Activated naive CD8-positive, alpha-beta T cell (primary cell): ENCODE measurements around the gene UGT1A4.

ENCODE experiments used
- H3K27ac Mint-ChIP-seq: one replicate; pipeline ENCODE4 v1.8.0; 2021; ENCODE audit warnings: mixed read lengths
- H3K27me3 Mint-ChIP-seq: one replicate; pipeline ENCODE4 v1.8.0; 2021; ENCODE audit warnings: mixed read lengths
- H3K36me3 Mint-ChIP-seq: one replicate; pipeline ENCODE4 v1.8.0; 2021; ENCODE audit warnings: mixed read lengths
- H3K4me1 Mint-ChIP-seq: one replicate; pipeline ENCODE4 v1.8.0; 2021; ENCODE audit warnings: low read depth, mixed read lengths
- H3K4me3 Mint-ChIP-seq: one replicate; pipeline ENCODE4 v1.8.0; 2021; ENCODE audit warnings: mild to moderate bottlenecking, mixed read lengths
- H3K9me3 Mint-ChIP-seq: one replicate; pipeline ENCODE4 v1.8.0; 2021; ENCODE audit warnings: low read depth, mixed read lengths

The UGT1A4 gene

DNA sequence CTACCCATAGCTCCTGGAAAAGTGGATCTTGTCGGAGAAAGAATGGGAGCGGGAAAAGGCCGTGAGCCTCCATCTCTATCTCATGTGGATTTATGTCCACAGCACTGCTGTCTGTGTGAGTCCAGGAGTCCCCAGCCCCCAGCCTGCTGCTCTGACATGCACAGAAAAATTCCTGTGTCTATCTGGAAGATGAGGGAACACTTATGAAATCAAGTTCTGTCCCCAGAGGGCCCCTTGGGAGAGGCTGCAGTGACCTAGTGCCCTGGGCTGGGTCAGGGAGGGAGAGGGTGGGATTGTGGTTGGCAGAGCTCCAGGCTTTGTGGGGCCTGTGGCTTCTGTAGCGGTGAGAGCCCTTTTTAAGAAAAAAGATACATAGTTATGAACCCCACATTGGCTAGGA lies 98.2 kb downstream of the UGT1A4 start:
- Mint-ChIP-seq H3K36me3 (no peaks in the 10 kb centered on the region), H3K27me3 (peaks cover 2% of the 10 kb centered on the region), H3K4me3 (no peak overlapping the region), H3K27ac (no peak overlapping the region), H3K4me1 (peaks cover 2% of the 10 kb centered on the region), H3K9me3 (no peaks in the 10 kb centered on the region)

GRCh38 chr2:233817361-233817911 lies 98.9 kb downstream of the UGT1A4 start:
- H3K27me3 Mint-ChIP-seq, result peaks cover 2% of the 10 kb centered on the region
- H3K4me1 Mint-ChIP-seq, result peaks cover 2% of the 10 kb centered on the region
- H3K27ac Mint-ChIP-seq, result no peak overlapping the region
- no peaks in the 10 kb centered on the region for H3K36me3 Mint-ChIP-seq
- H3K9me3 Mint-ChIP-seq, result no peaks in the 10 kb centered on the region
- no peak overlapping the region for H3K4me3 Mint-ChIP-seq

GRCh38 chr2:233817995-233818638 lies 99.6 kb downstream of the UGT1A4 start:
- H3K4me3 Mint-ChIP-seq, result no peak overlapping the region
- H3K27ac Mint-ChIP-seq, result no peak overlapping the region
- no peaks in the 10 kb centered on the region for H3K9me3 Mint-ChIP-seq
- no peaks in the 10 kb centered on the region for H3K36me3 Mint-ChIP-seq
- H3K27me3 Mint-ChIP-seq, result peaks cover 2% of the 10 kb centered on the region
- H3K4me1 Mint-ChIP-seq, result peaks cover 2% of the 10 kb centered on the region

DNA sequence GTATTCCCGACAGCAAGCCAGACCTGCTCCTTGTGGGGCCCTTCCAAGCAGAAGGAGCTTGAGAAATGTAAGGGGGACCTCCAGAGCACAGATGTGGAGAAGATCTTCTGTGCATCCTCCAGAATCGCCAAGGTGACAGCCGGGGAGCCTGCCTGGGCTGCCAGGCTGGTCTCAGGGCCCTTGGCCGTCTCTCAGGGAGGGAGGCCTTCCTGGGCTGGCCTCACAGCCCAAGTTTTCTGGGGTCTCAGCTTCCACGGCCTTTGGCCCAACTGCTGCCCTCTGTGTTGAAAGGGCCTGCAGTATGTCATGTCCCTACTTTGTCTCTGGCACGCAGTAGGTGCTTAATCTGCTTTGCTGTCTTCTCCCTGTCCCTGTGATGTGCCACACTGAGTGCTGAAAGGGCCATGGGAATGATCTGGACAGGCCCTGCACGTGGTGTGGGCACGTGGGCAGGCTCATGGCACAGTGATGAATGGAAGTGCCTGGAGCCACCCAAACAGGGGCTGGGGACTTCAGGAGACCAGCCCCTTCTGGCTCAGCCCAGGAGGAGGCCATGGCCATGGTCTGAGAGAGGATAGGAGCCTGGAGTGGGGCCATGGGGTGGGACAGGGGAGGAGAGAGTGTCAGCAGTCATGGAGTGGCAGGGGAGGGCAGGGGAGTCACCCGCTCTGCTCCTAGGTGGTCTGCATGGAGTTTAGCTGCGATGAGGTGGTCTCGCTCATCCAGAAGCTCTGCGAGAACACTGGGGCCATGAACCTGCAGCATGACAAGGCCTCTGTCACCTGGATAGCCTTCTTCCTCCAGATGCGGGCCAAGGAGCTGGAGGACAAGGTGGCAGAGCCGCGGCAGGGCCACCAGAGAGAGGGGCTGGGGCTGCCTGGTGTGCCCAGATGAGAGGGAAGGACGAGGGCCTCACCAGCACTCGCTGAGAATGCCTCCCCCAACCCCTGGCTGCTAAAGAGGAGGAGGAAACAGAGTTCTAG lies 100.4 kb downstream of the UGT1A4 start:
- H3K4me3 Mint-ChIP-seq, result no peak overlapping the region
- no peaks in the 10 kb centered on the region for H3K9me3 Mint-ChIP-seq
- H3K4me1 Mint-ChIP-seq, result peaks cover 2% of the 10 kb centered on the region
- H3K27ac Mint-ChIP-seq, result no peak overlapping the region
- no peaks in the 10 kb centered on the region for H3K36me3 Mint-ChIP-seq
- peaks cover 2% of the 10 kb centered on the region for H3K27me3 Mint-ChIP-seq

DNA sequence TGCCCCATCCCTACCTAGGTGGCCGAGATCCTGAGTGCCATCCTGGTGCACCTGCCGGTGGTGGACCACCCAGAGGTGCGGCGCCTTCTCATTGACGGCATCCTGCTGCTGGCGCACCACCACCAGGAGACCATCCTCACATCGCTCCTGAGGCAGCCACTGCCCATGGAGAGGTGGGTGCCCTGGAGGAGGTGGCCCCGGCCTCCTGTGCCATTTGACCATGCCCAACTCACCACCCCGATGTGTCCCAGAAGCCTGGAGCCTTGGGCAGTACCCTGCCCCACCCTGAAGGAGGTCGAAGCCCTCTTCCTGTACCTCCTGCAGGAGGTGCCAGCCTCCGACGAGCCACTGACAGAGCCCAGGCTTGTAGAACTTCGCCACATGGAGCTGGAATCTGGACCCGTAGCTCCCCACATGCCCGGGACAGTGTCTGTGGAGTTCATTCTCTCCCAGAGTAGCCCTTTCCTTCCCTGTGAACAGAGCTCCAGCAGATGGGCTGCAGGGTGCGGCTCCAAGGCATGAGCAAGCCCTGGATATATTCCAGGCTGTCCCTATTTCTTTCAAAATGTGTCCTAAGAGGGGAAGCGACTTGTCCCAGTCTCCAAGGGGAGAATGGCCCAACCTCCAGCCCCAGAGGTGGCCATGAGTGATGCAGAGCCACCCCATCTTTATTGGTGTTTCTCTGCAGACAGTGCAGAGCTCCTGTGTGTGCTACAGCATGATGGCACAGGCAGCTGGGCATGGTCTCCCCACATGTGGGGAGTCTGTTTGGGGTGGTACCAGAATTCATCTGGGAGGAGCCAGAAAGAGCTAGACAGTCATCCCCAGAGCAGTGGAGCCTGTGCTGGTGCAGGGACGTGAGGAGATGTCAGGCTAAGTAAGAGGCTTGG lies 101.6 kb downstream of the UGT1A4 start:
- Mint-ChIP-seq H3K9me3 (no peaks in the 10 kb centered on the region), H3K27ac (no peak overlapping the region), H3K4me1 (peaks cover 2% of the 10 kb centered on the region), H3K27me3 (peaks cover 2% of the 10 kb centered on the region), H3K36me3 (no peaks in the 10 kb centered on the region), H3K4me3 (no peak overlapping the region)

DNA sequence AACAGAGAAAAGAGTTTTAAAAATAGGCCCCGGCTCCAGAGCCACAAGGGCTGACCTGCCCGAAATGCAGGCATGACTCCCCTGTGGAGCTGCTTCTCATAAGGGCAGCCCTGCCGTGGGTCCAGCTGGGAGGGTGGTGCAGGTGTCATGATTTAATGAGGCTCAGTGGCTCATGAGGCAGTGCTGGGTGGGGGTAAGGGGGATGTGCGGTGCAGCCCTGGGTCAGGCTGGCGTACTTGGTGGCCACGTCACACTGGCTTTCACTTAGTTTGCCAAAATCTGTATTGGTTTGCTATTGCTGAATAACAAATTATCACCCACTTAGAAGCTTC lies 102.2 kb downstream of the UGT1A4 start:
- Mint-ChIP-seq H3K4me3 (no peak overlapping the region), H3K27me3 (peaks cover 2% of the 10 kb centered on the region), H3K4me1 (peaks cover 2% of the 10 kb centered on the region), H3K36me3 (no peaks in the 10 kb centered on the region), H3K27ac (no peak overlapping the region), H3K9me3 (no peaks in the 10 kb centered on the region)

GRCh38 chr2:233821196-233821595 lies 102.7 kb downstream of the UGT1A4 start:
- H3K36me3 Mint-ChIP-seq, result no peaks in the 10 kb centered on the region
- no peaks in the 10 kb centered on the region for H3K9me3 Mint-ChIP-seq

DNA sequence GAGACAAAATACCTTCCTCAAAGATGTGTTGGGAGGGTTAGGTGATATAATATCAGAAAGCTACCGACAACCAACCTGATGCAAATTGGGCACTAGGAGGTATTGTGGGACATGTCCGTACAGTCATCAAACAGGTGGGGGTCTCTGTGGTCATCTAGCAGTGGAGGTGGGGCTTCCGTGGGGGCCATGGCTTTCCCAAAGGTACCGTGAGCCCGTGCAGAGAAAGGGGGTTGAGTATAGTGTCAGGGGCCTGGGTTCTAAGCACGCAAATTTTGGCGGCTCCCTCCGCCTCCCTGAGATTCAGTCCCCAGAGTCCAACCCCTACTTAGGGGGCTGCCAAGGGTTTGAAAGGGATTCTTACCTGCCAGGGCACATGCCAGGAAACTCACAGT lies 103.2 kb downstream of the UGT1A4 start:
- Mint-ChIP-seq H3K4me1 (peaks cover 2% of the 10 kb centered on the region), H3K4me3 (no peak overlapping the region), H3K27me3 (peaks cover 2% of the 10 kb centered on the region), H3K36me3 (no peaks in the 10 kb centered on the region), H3K27ac (no peak overlapping the region), H3K9me3 (no peaks in the 10 kb centered on the region)

More at GRCh38 chr2:233821196-233821595, 102.7 kb downstream of the UGT1A4 start:
- H3K27ac Mint-ChIP-seq, result no peak overlapping the region
- H3K4me3 Mint-ChIP-seq, result no peak overlapping the region
- peaks cover 2% of the 10 kb centered on the region for H3K4me1 Mint-ChIP-seq
- H3K27me3 Mint-ChIP-seq, result peaks cover 2% of the 10 kb centered on the region

DNA sequence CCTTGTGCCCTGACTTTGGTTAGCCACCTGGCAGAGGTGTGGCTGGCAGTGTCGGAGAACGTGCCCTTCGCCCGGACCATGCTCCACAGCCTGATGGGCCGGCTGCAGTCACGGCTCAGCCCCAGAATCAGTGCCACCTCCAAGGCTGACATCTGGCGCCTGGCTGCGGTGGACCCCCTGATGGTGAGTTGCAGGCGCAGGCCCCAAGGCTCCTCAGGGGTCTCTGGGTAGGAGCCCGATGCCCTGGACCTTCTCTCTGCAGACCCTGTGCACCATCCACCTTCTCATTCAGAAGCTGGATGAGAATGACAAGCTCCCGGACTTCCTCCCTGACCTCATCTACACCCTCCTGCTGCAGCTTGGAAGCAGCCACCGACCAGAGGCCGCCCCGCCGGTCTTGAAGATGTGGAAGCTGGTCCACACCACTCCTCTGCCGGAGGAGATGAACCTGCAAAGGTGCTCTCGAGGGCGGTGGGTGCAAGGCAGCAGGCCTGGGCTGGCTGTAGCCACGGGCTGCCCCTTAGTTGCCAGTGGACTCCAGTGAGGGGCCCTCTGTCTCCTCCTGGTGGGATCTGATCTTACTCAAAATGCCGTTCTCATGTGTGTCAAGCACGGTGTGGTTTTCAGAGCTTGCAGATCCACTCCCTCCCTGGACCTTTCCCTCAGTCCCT lies 103.7 kb downstream of the UGT1A4 start:
- H3K4me3 Mint-ChIP-seq, result no peak overlapping the region
- H3K9me3 Mint-ChIP-seq, result no peaks in the 10 kb centered on the region
- no peaks in the 10 kb centered on the region for H3K27me3 Mint-ChIP-seq
- H3K27ac Mint-ChIP-seq, result no peak overlapping the region
- no peaks in the 10 kb centered on the region for H3K36me3 Mint-ChIP-seq
- peaks cover under 1% of the 10 kb centered on the region for H3K4me1 Mint-ChIP-seq
